Posterior cingulate gyrus (tissue), 11 donors: ENCODE results near the gene MTM1.

Source experiments
- DNase-seq, 10 donors: peaks; one replicate each; pipeline versions ENCODE4 v3.0.0 to v3.0.0-alpha.2; 2020 to 2021; ENCODE audit warnings: mixed read lengths in 3 of 10
- intact Hi-C: fragments of 100-400 bp; cut with DNase I; formaldehyde crosslinking; loops from one replicate; pipeline ENCODE4 v1.15.1; 2023

Gene MTM1

GRCh38 chrX:150696866-150697265, 128.4 kb downstream of the MTM1 start:
- intact Hi-C loops, result no loop called here

DNA sequence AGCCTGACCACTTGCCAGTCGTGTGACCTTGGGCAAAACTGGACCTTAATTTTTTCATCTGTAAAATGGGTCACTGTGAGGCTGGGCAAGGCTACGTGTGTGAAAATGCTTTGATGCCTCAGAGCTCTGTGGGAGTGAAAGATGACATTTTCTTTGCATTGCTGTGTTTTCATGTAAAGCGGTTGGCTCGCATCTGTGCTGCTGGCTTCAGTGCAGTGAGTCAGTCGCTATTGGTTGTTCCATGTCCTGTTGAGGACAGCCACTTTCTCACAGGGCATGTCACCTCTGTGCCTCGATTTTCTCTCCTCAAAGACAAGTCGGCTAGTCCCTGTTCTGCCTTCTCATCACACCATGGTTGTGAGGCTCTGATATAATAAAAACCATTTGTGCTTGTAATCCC, 129.2 kb downstream of the MTM1 start:
- DNase-seq, result no peak
- intact Hi-C loops, result no loop called here

More at GRCh38 chrX:150696866-150697265, 128.4 kb downstream of the MTM1 start:
- no peak for DNase-seq

DNA sequence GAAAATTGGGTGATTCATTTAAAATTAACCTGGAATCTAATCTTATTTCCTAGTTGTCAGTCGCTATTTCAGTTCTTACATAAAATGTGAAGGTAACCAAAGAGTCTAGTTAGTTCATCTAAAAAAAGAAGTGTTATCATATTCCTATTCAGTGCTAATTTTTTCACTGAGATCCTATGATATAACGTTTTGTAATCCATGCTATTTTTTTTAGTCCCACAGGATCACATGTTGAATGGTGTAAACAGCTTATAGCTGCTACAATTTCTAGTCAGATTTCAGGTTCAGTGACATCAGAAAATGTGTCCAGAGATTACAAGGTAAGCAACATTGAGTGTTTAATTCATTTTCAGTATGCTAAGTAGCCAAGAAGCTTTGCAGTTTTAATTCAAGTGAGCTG, 130.6 kb downstream of the MTM1 start:
- no peak for DNase-seq
- intact Hi-C loops, result no loop called here

GRCh38 chrX:150700107-150700506, 131.7 kb downstream of the MTM1 start:
- intact Hi-C loops, result no loop called here

GRCh38 chrX:150701377-150701776, 133.0 kb downstream of the MTM1 start:
- no peak for DNase-seq
- intact Hi-C loops, result no loop called here

More at GRCh38 chrX:150700107-150700506, 131.7 kb downstream of the MTM1 start:
- DNase-seq, result no peak

GRCh38 chrX:150702966-150703694, 134.7 kb downstream of the MTM1 start:
- intact Hi-C loops, result no loop called here
- DNase-seq, result no peak

DNA sequence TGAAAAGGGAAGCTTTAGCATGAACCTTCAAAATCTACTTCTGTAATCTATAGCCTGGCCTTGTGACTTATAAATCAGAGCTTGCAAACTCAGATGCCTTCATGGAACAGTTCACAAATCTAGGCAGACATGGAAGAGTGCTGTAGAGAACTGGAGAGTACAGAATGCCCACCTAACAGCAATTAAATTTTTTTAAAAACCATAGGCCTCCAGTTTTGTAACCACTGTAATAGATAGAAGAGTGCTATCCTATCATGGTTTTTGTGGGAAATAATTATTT, 135.2 kb downstream of the MTM1 start:
- intact Hi-C loops, result no loop called here
- no peak for DNase-seq

GRCh38 chrX:150704030-150704613, 135.7 kb downstream of the MTM1 start:
- no peak for DNase-seq
- intact Hi-C loops, result no loop called here

DNA sequence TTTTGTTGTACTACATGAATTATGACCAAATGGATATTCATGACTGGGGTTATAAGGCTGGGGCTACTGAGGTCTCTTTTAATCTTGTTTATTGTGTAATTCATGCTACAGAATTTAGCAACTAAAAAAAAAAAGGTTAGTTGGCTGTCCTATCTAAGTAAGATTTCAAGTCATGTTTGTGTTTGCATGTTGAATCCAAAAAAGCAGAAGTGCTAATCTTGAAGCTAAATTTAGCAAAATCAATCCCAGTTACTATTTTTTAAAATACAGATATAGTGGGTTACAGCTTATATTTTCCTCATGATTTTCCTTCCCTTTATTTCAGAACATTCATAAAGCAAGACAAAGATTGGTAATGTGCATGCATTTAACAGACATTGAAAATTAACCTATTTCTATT, 144.2 kb downstream of the MTM1 start:
- intact Hi-C loops, result loop anchor here (10.0 kb wide), 1 partner anchor 348 kb away; the partner anchor contains the start of gene MAMLD1
- DNase-seq, result no peak

DNA sequence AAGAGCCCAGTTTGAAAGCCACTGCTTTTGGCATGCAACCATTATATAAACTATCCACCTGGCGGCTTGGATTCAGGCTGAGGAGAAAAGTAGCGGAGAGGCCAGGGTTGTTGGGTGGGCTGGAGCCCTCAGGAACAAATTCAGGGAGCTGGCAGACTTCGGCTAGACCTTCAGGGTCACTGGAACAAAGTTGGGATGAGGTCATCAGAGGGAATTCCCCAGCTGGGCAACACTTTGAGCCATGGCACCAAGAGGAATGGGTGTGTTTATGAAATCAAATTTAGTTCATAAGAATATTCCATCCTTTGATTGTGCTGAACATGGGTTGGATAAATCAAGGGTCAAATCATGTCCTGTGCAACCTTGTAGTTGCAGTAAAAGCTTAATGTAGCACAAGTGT, 146.8 kb downstream of the MTM1 start:
- intact Hi-C loops, result loop anchor here (5.0 to 10.0 kb wide), 2 partner anchors 350 to 753 kb away; partner anchors contain the start of gene MAMLD1
- DNase-seq, result no peak

DNA sequence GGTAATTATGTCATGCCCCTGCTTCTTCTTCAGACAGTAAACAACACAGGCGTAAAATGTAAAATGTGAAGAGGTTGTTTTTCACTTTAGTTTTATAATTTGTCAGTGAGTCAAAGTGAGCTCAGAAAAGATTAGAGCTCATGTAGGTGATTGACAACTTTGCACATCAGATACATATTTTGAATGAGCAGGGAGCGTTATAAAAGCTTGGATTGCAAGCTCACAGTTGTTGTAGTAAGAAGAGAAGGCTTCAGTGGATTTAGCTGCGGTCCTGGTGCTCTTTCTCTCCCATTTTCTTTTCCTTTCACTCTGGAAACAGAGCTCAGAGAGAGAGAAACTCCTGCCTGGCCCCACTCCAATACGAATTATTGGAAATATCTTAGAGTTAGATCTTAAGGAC, 151.2 kb downstream of the MTM1 start:
- intact Hi-C loops, result loop anchor here (5.0 to 10.0 kb wide), 2 partner anchors 355 to 757 kb away; partner anchors contain the start of gene MAMLD1
- no peak for DNase-seq
